A673 (cell line): ENCODE results near the gene LMAN1. TPM values are rescaled to one million over a fixed set of nuclear protein-coding genes. Genes with fewer than 3 reads are reported as not detected.

ENCODE experiments used
- BruUV-seq: library from RNA; stranded (reverse); fragments of 400-500 nt; replicated peaks from 2 replicates; lab custom pipeline; 2021; lab: Mats Ljungman, UMichigan
- CTCF ChIA-PET: fragments of 300-600 bp; sonication (Branson Sonifier 250); formaldehyde crosslinking; loops from one replicate; lab custom pipeline; 2022; ENCODE audit warnings: antibody characterized with exemption; lab: Charles Lee
- POLR2A ChIA-PET: fragments of 300-600 bp; sonication (Branson Sonifier 250); formaldehyde crosslinking; loops from one replicate; lab custom pipeline; 2022; ENCODE audit warnings: antibody characterized with exemption; ENCODE audit not compliant: low non-redundant PET; lab: Charles Lee
- DNase-seq: peaks from one replicate; pipeline ENCODE4 v3.0.0-alpha.2; 2015; ENCODE audit warnings: low spot score
- H3K27ac ChIP-seq: fragments of 200-600 bp; sonication (generic); 2 replicates; pipeline ENCODE4 v1.5.1; 2016; ENCODE audit warnings: mixed run types, low read depth, mild to moderate bottlenecking, mixed read lengths, antibody characterized with exemption, low read length; ENCODE audit not compliant: poor library complexity, severe bottlenecking
- H3K27me3 ChIP-seq: fragments of 200-600 bp; sonication (generic); replicated peaks from 2 replicates; pipeline ENCODE4 v1.6.1; 2017; ENCODE audit warnings: mixed run types, low read depth, mild to moderate bottlenecking, mixed read lengths, antibody characterized with exemption, low read length; ENCODE audit not compliant: insufficient read depth, poor library complexity
- H3K36me3 ChIP-seq: fragments of 200-600 bp; sonication (generic); 2 replicates; pipeline ENCODE4 v1.6.1; 2016; ENCODE audit warnings: mixed run types, mild to moderate bottlenecking, mixed read lengths, antibody characterized with exemption, low read length; ENCODE audit not compliant: insufficient read depth, poor library complexity, severe bottlenecking
- H3K4me1 ChIP-seq: fragments of 200-600 bp; sonication (generic); 2 replicates; pipeline ENCODE4 v1.6.1; 2017; ENCODE audit warnings: mixed run types, mild to moderate bottlenecking, mixed read lengths, antibody characterized with exemption, low read length; ENCODE audit not compliant: insufficient read depth, poor library complexity, severe bottlenecking
- H3K4me3 ChIP-seq: fragments of 200-600 bp; sonication (generic); 2 replicates; pipeline ENCODE4 v1.5.1; 2016; ENCODE audit warnings: low read depth, mixed run types, mild to moderate bottlenecking, mixed read lengths, low read length; ENCODE audit not compliant: poor library complexity, severe bottlenecking
- H3K9me3 ChIP-seq: fragments of 200-600 bp; sonication (generic); 2 replicates; pipeline ENCODE4 v1.6.1; 2016; ENCODE audit warnings: mixed run types, low read depth, mild to moderate bottlenecking, mixed read lengths, antibody characterized with exemption, low read length; ENCODE audit not compliant: poor library complexity, severe bottlenecking
- CTCF ChIP-seq: fragments of 300-800, 200-600 bp; sonication (generic); conservative IDR thresholded peaks from 2 replicates; pipeline ENCODE4 v1.5.1; 2017; ENCODE audit warnings: low read depth, mild to moderate bottlenecking, antibody characterized with exemption, low read length, moderate library complexity, mixed read lengths
- EZH2 ChIP-seq: fragments of 200-600 bp; sonication (generic); IDR thresholded peaks from 2 replicates; pipeline ENCODE4 v1.6.1; 2017; ENCODE audit warnings: borderline replicate concordance, low read depth, mild to moderate bottlenecking, mixed read lengths, antibody characterized with exemption, low read length; ENCODE audit not compliant: poor library complexity, severe bottlenecking
- intact Hi-C: fragments of 100-400 bp; cut with micrococcal nuclease; formaldehyde crosslinking; loops from one replicate; pipeline ENCODE4 v1.10.0; 2022; ENCODE audit not compliant: unreplicated experiment
- total RNA-seq: library from RNA; stranded (reverse); gene quantifications from 2 replicates; pipeline ENCODE4 v1.2.3, GENCODE V29; 2021

LMAN1 gene
- total RNA-seq, 1 experiment from 2014 or later, result 106 TPM

GRCh38 chr18:59372975-59373374 is 13.9 kb upstream of the LMAN1 start:
- ChIA-PET POLR2A (no interaction called here), CTCF (no interaction called here)
- TF ChIP-seq CTCF (no peak), EZH2 (no peak)
- DNase-seq, result no peak
- Histone ChIP-seq H3K27ac (no peak overlapping the region), H3K4me3 (no peak overlapping the region), H3K9me3 (no peaks in the 10 kb centered on the region), H3K36me3 (no peaks in the 10 kb centered on the region), H3K4me1 (no peaks in the 10 kb centered on the region), H3K27me3 (no peaks in the 10 kb centered on the region)
- intact Hi-C loops, result no loop called here
- BruUV-seq, result no TSS peak

- intact Hi-C loops, result no loop called here
- no TSS peak for BruUV-seq
- DNase-seq, result no peak
- TF ChIP-seq CTCF (no peak), EZH2 (no peak)
- ChIA-PET POLR2A (no interaction called here), CTCF (no interaction called here)
- Histone ChIP-seq H3K9me3 (no peaks in the 10 kb centered on the region), H3K27me3 (peaks cover 3% of the 10 kb centered on the region), H3K27ac (no peak overlapping the region), H3K4me3 (no peak overlapping the region), H3K36me3 (peaks cover 3% of the 10 kb centered on the region), H3K4me1 (peaks cover 14% of the 10 kb centered on the region)
These were observed 1.3 kb upstream of the LMAN1 start for GRCh38 chr18:59360381-59360780.

GRCh38 chr18:59359576-59359952 is 499 bp upstream of the LMAN1 start:
- intact Hi-C loops, result no loop called here
- no peak for DNase-seq
- H3K4me1 ChIP-seq, result peaks cover 14% of the 10 kb centered on the region
- H3K36me3 ChIP-seq, result peaks cover 11% of the 10 kb centered on the region
- H3K27me3 ChIP-seq, result peaks cover 3% of the 10 kb centered on the region
- H3K4me3 ChIP-seq, result peak overlapping the region; percentile 97
- TF ChIP-seq CTCF (no peak), EZH2 (no peak)
- no peak overlapping the region for H3K27ac ChIP-seq
- ChIA-PET POLR2A (no interaction called here), CTCF (interaction anchor here (0.6 to 0.9 kb wide), 3 partner anchors 42 to 464 kb away, joined by 4 to 6 read pairs (median 5); no protein-coding TSS in a partner anchor)
- BruUV-seq, result no TSS peak
- no peaks in the 10 kb centered on the region for H3K9me3 ChIP-seq
